ENCODE data around the gene WDR3. TPM values are rescaled to one million over a fixed set of nuclear protein-coding genes. Genes with fewer than 3 reads are reported as not detected.

WDR3 gene
- total and polyA plus RNA-seq, 10 of the 15 experiments (the other 5 are each of a cell fraction or from before 2014, with no cell fraction given): 24.0 to 66.5 (median 42.9) TPM

GRCh38 chr1:117959364-117959763 is 29.8 kb downstream of the WDR3 start:
- SMC1A ChIA-PET (ENCODE audit: uncharacterized antibody, unreplicated experiment): no interaction called here
- Histone ChIP-seq H3K9me3 (replicated peaks; ENCODE audit: control insufficient read depth, insufficient read depth, low read length) (no peaks in the 10 kb centered on the region), H3K36me3 (ENCODE audit: control insufficient read depth in 2 of 2, insufficient read depth in 2 of 2, low read length in 1 of 2) (peaks cover 1 to 26% of the 10 kb centered on the region in 2 experiments; a peak in 3 of 4 replicates), H3K27me3 (replicated peaks in 1 of 2; ENCODE audit: control insufficient read depth in 2 of 2, insufficient read depth in 2 of 2, low read length in 1 of 2) (no peaks in the 10 kb centered on the region), H3K79me2 (ENCODE audit: control insufficient read depth, insufficient read depth, low read length) (no peaks in the 10 kb centered on the region), H4K20me1 (ENCODE audit: control insufficient read depth, insufficient read depth) (no peaks in the 10 kb centered on the region), H2AFZ (ENCODE audit: control insufficient read depth, low read depth, low read length) (no peak overlapping the region), H3K4me3 (no peak overlapping the region), H3K4me2 (ENCODE audit: control insufficient read depth, insufficient read depth) (no peak overlapping the region), H3K27ac (ENCODE audit: control insufficient read depth, insufficient read depth) (no peak overlapping the region), H3K9ac (ENCODE audit: control insufficient read depth, insufficient read depth, low read length) (no peak overlapping the region), H3K4me1 (ENCODE audit: control insufficient read depth, insufficient read depth, low read length) (no peaks in the 10 kb centered on the region)
- POLR2A ChIA-PET: no interaction called here
- DNase-seq (ENCODE audit: low read depth, low spot score): no peak
- in situ Hi-C loops (cut with MboI) (no loop called here), intact Hi-C loops (cut with micrococcal nuclease; ENCODE audit: unreplicated experiment) (no loop called here)
- RAD21 ChIA-PET (ENCODE audit: unreplicated experiment): no interaction called here
- CTCF ChIA-PET: no interaction called here
- no peak for FAIRE-seq
- TF ChIP-seq MYB (IDR thresholded peaks at IDR 0.05; ENCODE audit: borderline replicate concordance, low read depth, low read length): no peak
- TF ChIP-seq ASH2L (IDR thresholded peaks at IDR 0.05; ENCODE audit: borderline replicate concordance, low read depth): no peak
- no peak for TF ChIP-seq MEF2B (IDR thresholded peaks at IDR 0.05; ENCODE audit: partially characterized antibody, poor library complexity, severe bottlenecking)
- no peak for TF ChIP-seq TAF1 (IDR thresholded peaks at IDR 0.05; ENCODE audit: borderline replicate concordance, low read depth, low read length)
- no peak for TF ChIP-seq SREBF1 (IDR thresholded peaks at IDR 0.05; ENCODE audit: low read length)
- no peak for TF ChIP-seq CREB1 (IDR thresholded peaks at IDR 0.05; ENCODE audit: low read depth)
- TF ChIP-seq ZBTB4 (CRISPR knock-in tag; IDR thresholded peaks at IDR 0.05): no peak
- TF ChIP-seq ZSCAN29 (IDR thresholded peaks at IDR 0.05): no peak
- no peak for TF ChIP-seq SMAD5 (IDR thresholded peaks at IDR 0.05; ENCODE audit: low read depth)
- TF ChIP-seq YBX1 (IDR thresholded peaks at IDR 0.05): no peak
- no peak for TF ChIP-seq JUNB (IDR thresholded peaks at IDR 0.05)
- no TSS peak for BruUV-seq (replicated peaks)
- 86% methylated on average over 3 of the region's 3 CpGs for WGBS (ENCODE audit: insufficient coverage, insufficient replicate concordance, low lambda C conversion rate, missing lambda C conversion rate)
- no peak for ATAC-seq
